Mesenchymal stem cell (in vitro differentiated cells and primary cell): ENCODE measurements around the gene VWA3A.

Experiments
- DNase-seq: peaks from one replicate; pipeline ENCODE4 v3.0.0-alpha.2; 2013
- H2AFZ ChIP-seq: one replicate; pipeline ENCODE4 v1.6.1; 2013; ENCODE audit warnings: low read depth, mild to moderate bottlenecking, control low read depth, inconsistent platforms, low read length, moderate library complexity
- H2AK5ac ChIP-seq: 2 replicates; pipeline ENCODE4 v1.6.1; 2013; ENCODE audit warnings: low read length, moderate library complexity, mild to moderate bottlenecking, inconsistent platforms; ENCODE audit not compliant: severe bottlenecking
- H2BK120ac ChIP-seq: one replicate; pipeline ENCODE4 v1.6.1; 2013; ENCODE audit warnings: low read depth, mild to moderate bottlenecking, inconsistent platforms, low read length, moderate library complexity
- H2BK12ac ChIP-seq, 2 experiments: one replicate each; pipeline ENCODE4 v1.6.1; 2013; ENCODE audit warnings: inconsistent platforms in 2 of 2, low read length in 2 of 2, mild to moderate bottlenecking in 2 of 2, moderate library complexity in 2 of 2, control low read depth in 1 of 2
- H2BK15ac ChIP-seq: one replicate; pipeline ENCODE4 v1.6.1; 2013; ENCODE audit warnings: mild to moderate bottlenecking, low read depth, inconsistent platforms; ENCODE audit not compliant: poor library complexity, severe bottlenecking
- H2BK5ac ChIP-seq: 2 replicates; pipeline ENCODE4 v1.6.1; 2013; ENCODE audit warnings: low read depth, mild to moderate bottlenecking, low read length, control low read depth, inconsistent platforms; ENCODE audit not compliant: poor library complexity, severe bottlenecking
- H3K14ac ChIP-seq, 2 experiments: one replicate each; pipeline ENCODE4 v1.6.1; 2013; ENCODE audit warnings: inconsistent platforms in 2 of 2, low read length in 2 of 2, control low read depth in 1 of 2, mild to moderate bottlenecking in 1 of 2, moderate library complexity in 1 of 2
- H3K18ac ChIP-seq, 2 experiments: one replicate each; pipeline ENCODE4 v1.6.1; 2013; ENCODE audit warnings: inconsistent platforms in 2 of 2, low read length in 2 of 2, control low read depth in 1 of 2, low read depth in 1 of 2, mild to moderate bottlenecking in 1 of 2
- H3K23ac ChIP-seq, 2 experiments: one replicate each; pipeline ENCODE4 v1.6.1; 2013; ENCODE audit warnings: inconsistent platforms in 2 of 2, low read length in 2 of 2, mild to moderate bottlenecking in 2 of 2, moderate library complexity in 2 of 2, control low read depth in 1 of 2
- H3K27ac ChIP-seq: 2 replicates; pipeline ENCODE4 v1.5.1; 2013; ENCODE audit warnings: mild to moderate bottlenecking, moderate library complexity, low read length, control low read depth, inconsistent platforms; ENCODE audit not compliant: poor library complexity, severe bottlenecking
- H3K27me3 ChIP-seq, 2 experiments: 2 replicates each; pipeline versions ENCODE4 v1.6.1 to v1.7.0; 2013; ENCODE audit warnings: low read length in 2 of 2, mild to moderate bottlenecking in 2 of 2, moderate library complexity in 2 of 2, control low read depth in 1 of 2, inconsistent platforms in 1 of 2; ENCODE audit not compliant: control insufficient read depth in 1 of 2, insufficient read depth in 1 of 2
- H3K36me3 ChIP-seq, 2 experiments: 2 replicates each; pipeline versions ENCODE4 v1.6.1 to v1.7.0; 2013; ENCODE audit warnings: low read length in 2 of 2, control low read depth in 1 of 2, inconsistent platforms in 1 of 2, low read depth in 1 of 2, mild to moderate bottlenecking in 1 of 2; ENCODE audit not compliant: insufficient read depth in 2 of 2, control insufficient read depth in 1 of 2
- H3K4ac ChIP-seq, 2 experiments: one replicate each; pipeline ENCODE4 v1.6.1; 2013; ENCODE audit warnings: inconsistent platforms in 2 of 2, low read length in 2 of 2, mild to moderate bottlenecking in 2 of 2, moderate library complexity in 2 of 2, control low read depth in 1 of 2, low read depth in 1 of 2
- H3K4me1 ChIP-seq: 2 replicates; pipeline ENCODE4 v1.6.1; 2013; ENCODE audit warnings: low read depth, low read length, control low read depth; ENCODE audit not compliant: control insufficient read depth, insufficient read depth
- H3K4me2 ChIP-seq: 2 replicates; pipeline ENCODE4 v1.6.1; 2013; ENCODE audit warnings: low read length, mild to moderate bottlenecking, inconsistent platforms; ENCODE audit not compliant: poor library complexity, severe bottlenecking
- H3K4me3 ChIP-seq, 2 experiments: 2 replicates each; pipeline versions ENCODE4 v1.5.1 to v1.7.0; 2013; ENCODE audit warnings: low read length in 2 of 2, mild to moderate bottlenecking in 2 of 2, control low read depth in 1 of 2, low read depth in 1 of 2; ENCODE audit not compliant: insufficient read depth in 1 of 2
- H3K79me1 ChIP-seq: replicated peaks from 2 replicates; pipeline ENCODE4 v1.6.1; 2013; ENCODE audit warnings: mild to moderate bottlenecking, control low read depth, low read length, inconsistent platforms; ENCODE audit not compliant: poor library complexity, severe bottlenecking
- H3K9ac ChIP-seq: 2 replicates; pipeline ENCODE4 v1.7.0; 2013; ENCODE audit warnings: mild to moderate bottlenecking, low read length, moderate library complexity
- H3K9me3 ChIP-seq: 2 replicates; pipeline ENCODE4 v1.7.0; 2013; ENCODE audit warnings: mild to moderate bottlenecking, low read length; ENCODE audit not compliant: control insufficient read depth
- H4K8ac ChIP-seq: one replicate; pipeline ENCODE4 v1.6.1; 2013; ENCODE audit warnings: inconsistent platforms, mild to moderate bottlenecking, low read length, moderate library complexity
- H4K91ac ChIP-seq: one replicate; pipeline ENCODE4 v1.6.1; 2013; ENCODE audit warnings: mild to moderate bottlenecking, low read length, inconsistent platforms
- WGBS: methylation state at CpG from one replicate; pipeline ENCODE4 v1.1.7; 2013; ENCODE audit warnings: mixed read lengths; 5-methylcytosine and 5-hydroxymethylcytosine counted together

The VWA3A gene

GRCh38 chr16:22181843-22182242, 89.5 kb downstream of the VWA3A start:
- Histone ChIP-seq H3K36me3 (no peaks in the 10 kb centered on the region), H3K4me2 (no peak overlapping the region), H2BK120ac (no peak overlapping the region), H2AFZ (no peak overlapping the region), H3K18ac (no peak overlapping the region), H3K9me3 (no peaks in the 10 kb centered on the region), H2BK5ac (no peak overlapping the region), H3K27me3 (peaks cover 17 to 28% of the 10 kb centered on the region in 2 experiments), H2BK15ac (no peak overlapping the region), H3K79me1 (no peaks in the 10 kb centered on the region), H3K4me3 (no peak overlapping the region), H3K4me1 (no peaks in the 10 kb centered on the region), H4K8ac (no peak overlapping the region), H3K9ac (no peak overlapping the region), H3K27ac (no peak overlapping the region), H3K14ac (no peak overlapping the region), H2AK5ac (no peak overlapping the region), H3K4ac (no peak overlapping the region), H3K23ac (no peak overlapping the region), H2BK12ac (no peak overlapping the region), H4K91ac (no peak overlapping the region)
- DNase-seq: no peak
- 82% methylated on average over 5 of the region's 7 CpGs for WGBS

- no peak overlapping the region for H2BK15ac ChIP-seq
- no peak overlapping the region for H3K18ac ChIP-seq
- no peak overlapping the region for H3K27ac ChIP-seq
- no peak overlapping the region for H3K14ac ChIP-seq
- no peak overlapping the region for H4K91ac ChIP-seq
- no peak overlapping the region for H3K4ac ChIP-seq
- H3K9ac ChIP-seq: no peak overlapping the region
- WGBS: 90% methylated on average over 5 of the region's 5 CpGs
- no peak overlapping the region for H3K23ac ChIP-seq
- H3K4me2 ChIP-seq: no peak overlapping the region
- H3K4me3 ChIP-seq: no peak overlapping the region
- H2BK5ac ChIP-seq: no peak overlapping the region
- DNase-seq: no peak
- no peak overlapping the region for H2BK12ac ChIP-seq
- no peak overlapping the region for H2AFZ ChIP-seq
- H2BK120ac ChIP-seq: no peak overlapping the region
- H3K27me3 ChIP-seq: peaks cover 15 to 20% of the 10 kb centered on the region in 2 experiments
- no peak overlapping the region for H2AK5ac ChIP-seq
- H3K4me1 ChIP-seq: no peaks in the 10 kb centered on the region
- H4K8ac ChIP-seq: no peak overlapping the region
- H3K36me3 ChIP-seq: no peaks in the 10 kb centered on the region
- H3K9me3 ChIP-seq: no peaks in the 10 kb centered on the region
- no peaks in the 10 kb centered on the region for H3K79me1 ChIP-seq
Observed at GRCh38 chr16:22183335-22183734, 91.0 kb downstream of the VWA3A start.

- no peak overlapping the region for H3K23ac ChIP-seq
- DNase-seq: no peak
- H4K91ac ChIP-seq: peak overlapping the region; percentile 20
- peaks cover 3% of the 10 kb centered on the region for H3K4me1 ChIP-seq
- H3K27ac ChIP-seq: no peak overlapping the region
- no peak overlapping the region for H3K18ac ChIP-seq
- 81% methylated on average over 11 of the region's 11 CpGs for WGBS
- no peaks in the 10 kb centered on the region for H3K36me3 ChIP-seq
- no peak overlapping the region for H2BK12ac ChIP-seq
- no peaks in the 10 kb centered on the region for H3K79me1 ChIP-seq
- H3K14ac ChIP-seq: no peak overlapping the region
- H3K4me2 ChIP-seq: no peak overlapping the region
- H4K8ac ChIP-seq: no peak overlapping the region
- H2BK15ac ChIP-seq: no peak overlapping the region
- H3K4me3 ChIP-seq: no peak overlapping the region
- no peaks in the 10 kb centered on the region for H3K9me3 ChIP-seq
- H3K27me3 ChIP-seq: peaks cover 11 to 17% of the 10 kb centered on the region in 2 experiments
- H2BK120ac ChIP-seq: no peak overlapping the region
- H3K9ac ChIP-seq: no peak overlapping the region
- no peak overlapping the region for H2AK5ac ChIP-seq
- H3K4ac ChIP-seq: no peak overlapping the region
- H2BK5ac ChIP-seq: no peak overlapping the region
- H2AFZ ChIP-seq: no peak overlapping the region
Observed at GRCh38 chr16:22183901-22184614, 91.7 kb downstream of the VWA3A start.

GRCh38 chr16:22184615-22184968, 92.3 kb downstream of the VWA3A start:
- peaks cover 11 to 17% of the 10 kb centered on the region in 2 experiments for H3K27me3 ChIP-seq
- peaks cover 7% of the 10 kb centered on the region for H3K4me1 ChIP-seq
- no peak overlapping the region for H3K14ac ChIP-seq
- H2BK5ac ChIP-seq: no peak overlapping the region
- no peak for DNase-seq
- no peak overlapping the region for H2BK15ac ChIP-seq
- no peaks in the 10 kb centered on the region for H3K9me3 ChIP-seq
- H2AK5ac ChIP-seq: no peak overlapping the region
- no peak overlapping the region for H3K9ac ChIP-seq
- H4K91ac ChIP-seq: no peak overlapping the region
- H2BK120ac ChIP-seq: no peak overlapping the region
- H2BK12ac ChIP-seq: no peak overlapping the region
- no peak overlapping the region for H3K18ac ChIP-seq
- no peaks in the 10 kb centered on the region for H3K36me3 ChIP-seq
- H3K27ac ChIP-seq: no peak overlapping the region
- H3K4me3 ChIP-seq: no peak overlapping the region
- no peak overlapping the region for H3K4ac ChIP-seq
- H3K4me2 ChIP-seq: no peak overlapping the region
- H3K79me1 ChIP-seq: no peaks in the 10 kb centered on the region
- WGBS: 88% methylated on average over 6 of the region's 6 CpGs
- no peak overlapping the region for H2AFZ ChIP-seq
- no peak overlapping the region for H3K23ac ChIP-seq
- no peak overlapping the region for H4K8ac ChIP-seq
